Measurements from ENCODE around the gene LRP11.

GRCh38 chr6:149777624-149778023 is 86.5 kb downstream of the LRP11 start:
- TF ChIP-seq CTCF (conservative IDR thresholded peaks at IDR 0.05 in 1 of 2, IDR thresholded peaks at IDR 0.05 in 1 of 2; ENCODE audit: low read depth in 1 of 2, low read length in 2 of 2), result no peak
- TF ChIP-seq EZH2 (IDR thresholded peaks at IDR 0.05; ENCODE audit: low read length, missing control alignments), result no peak

Data from fibroblast of lung (primary cell).